ENCODE results near the gene BCR. TPM values are rescaled to one million over a fixed set of nuclear protein-coding genes. Genes with fewer than 3 reads are reported as not detected.

BCR gene
- total RNA-seq, 4 donors from 2014 or later = 36.9 to 514 (median 91.0) TPM

DNA sequence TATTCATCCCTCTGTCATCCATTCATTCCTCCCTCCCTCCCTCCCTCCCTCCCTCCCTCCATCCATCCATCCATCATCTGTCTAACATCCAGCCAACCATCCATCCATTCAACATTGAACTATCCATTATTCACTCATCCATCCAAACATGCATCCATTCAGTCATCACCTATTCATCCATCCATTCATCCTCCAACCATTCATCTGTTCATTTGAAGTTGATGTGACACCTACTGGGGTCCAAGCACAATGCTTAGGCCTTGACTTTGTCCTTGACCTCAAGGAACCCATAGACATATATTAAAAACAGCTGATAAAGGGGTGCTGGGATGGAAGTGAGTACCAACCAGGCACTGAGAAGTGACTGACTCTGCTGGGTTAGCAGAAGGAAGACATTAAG, 26.6 kb downstream of the BCR start:
- intact Hi-C loops (cut with DNase I; ENCODE audit: low total_unique reads) = no loop called here
- TF ChIP-seq, protein P1, sequence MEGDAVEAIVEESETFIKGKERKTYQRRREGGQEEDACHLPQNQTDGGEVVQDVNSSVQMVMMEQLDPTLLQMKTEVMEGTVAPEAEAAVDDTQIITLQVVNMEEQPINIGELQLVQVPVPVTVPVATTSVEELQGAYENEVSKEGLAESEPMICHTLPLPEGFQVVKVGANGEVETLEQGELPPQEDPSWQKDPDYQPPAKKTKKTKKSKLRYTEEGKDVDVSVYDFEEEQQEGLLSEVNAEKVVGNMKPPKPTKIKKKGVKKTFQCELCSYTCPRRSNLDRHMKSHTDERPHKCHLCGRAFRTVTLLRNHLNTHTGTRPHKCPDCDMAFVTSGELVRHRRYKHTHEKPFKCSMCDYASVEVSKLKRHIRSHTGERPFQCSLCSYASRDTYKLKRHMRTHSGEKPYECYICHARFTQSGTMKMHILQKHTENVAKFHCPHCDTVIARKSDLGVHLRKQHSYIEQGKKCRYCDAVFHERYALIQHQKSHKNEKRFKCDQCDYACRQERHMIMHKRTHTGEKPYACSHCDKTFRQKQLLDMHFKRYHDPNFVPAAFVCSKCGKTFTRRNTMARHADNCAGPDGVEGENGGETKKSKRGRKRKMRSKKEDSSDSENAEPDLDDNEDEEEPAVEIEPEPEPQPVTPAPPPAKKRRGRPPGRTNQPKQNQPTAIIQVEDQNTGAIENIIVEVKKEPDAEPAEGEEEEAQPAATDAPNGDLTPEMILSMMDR (IDR thresholded peaks at IDR 0.05) = no peak
- TF ChIP-seq POLR2A (IDR thresholded peaks at IDR 0.05) (no peak), EP300 (IDR thresholded peaks at IDR 0.05; ENCODE audit: low read depth) (no peak), POLR2AphosphoS5 (IDR thresholded peaks at IDR 0.05) (no peak)
- no peak for DNase-seq
- H3K9me3 ChIP-seq = no peaks in the 10 kb centered on the region
- H3K4me3 ChIP-seq = no peak overlapping the region
- H3K27ac ChIP-seq = no peak overlapping the region
- in situ Hi-C loops (cut with MboI; ENCODE audit: low pct_ligation_motif_present in 1 of 4, low pct_unique_long_range_greater_than_20kb in 1 of 4, low sequenced_read_pairs in 3 of 4) = no loop called here
- peaks cover 0 to 11% (median 4%) of the 10 kb centered on the region in 4 donors for H3K4me1 ChIP-seq
- no peaks in the 10 kb centered on the region for H3K27me3 ChIP-seq
- no peaks in the 10 kb centered on the region for H3K36me3 ChIP-seq

DNA sequence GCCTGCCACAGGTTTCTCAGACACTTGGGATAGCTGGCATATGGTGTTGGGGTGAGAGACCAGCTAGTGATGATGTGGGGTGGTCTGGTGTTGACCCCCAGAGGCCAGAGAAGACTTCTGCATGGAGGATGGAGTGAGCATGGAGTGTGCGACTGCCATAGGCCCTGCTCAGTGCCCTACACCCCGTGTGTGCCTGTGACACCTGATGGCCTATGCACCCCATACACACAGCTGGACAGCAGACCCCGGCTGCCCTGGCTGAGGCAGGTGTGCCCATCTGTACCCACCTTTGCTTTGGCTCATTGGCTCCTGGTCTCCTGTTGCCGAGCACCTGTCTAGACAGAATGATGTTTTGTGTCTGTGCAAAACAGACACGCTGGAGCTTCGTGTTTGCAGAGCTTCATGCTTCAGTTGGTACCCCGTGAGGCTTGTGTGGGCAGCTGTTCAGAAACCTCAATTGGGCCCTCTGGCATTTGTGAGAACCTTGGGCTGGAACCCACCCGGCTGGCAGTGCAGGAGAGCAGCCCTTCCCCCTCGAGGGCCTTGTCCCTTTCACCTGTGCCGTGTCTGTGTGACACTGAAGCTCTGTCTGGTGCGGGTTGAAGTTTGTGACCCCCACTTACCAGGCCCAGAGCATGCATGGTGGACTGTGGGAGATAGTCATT, 27.6 kb downstream of the BCR start:
- 85 to 100% methylated on average over 1 to 11 of the region's 11 CpGs for WGBS, 2 donors (ENCODE audit: low coverage in 1 of 2)
- H3K36me3 ChIP-seq = no peaks in the 10 kb centered on the region
- no peaks in the 10 kb centered on the region for H3K27me3 ChIP-seq
- intact Hi-C loops (cut with DNase I; ENCODE audit: low total_unique reads) = no loop called here
- H3K4me3 ChIP-seq = no peak overlapping the region
- TF ChIP-seq, protein P1 (IDR thresholded peaks at IDR 0.05) = no peak
- TF ChIP-seq POLR2AphosphoS5 (IDR thresholded peaks at IDR 0.05) (no peak), EP300 (IDR thresholded peaks at IDR 0.05; ENCODE audit: low read depth) (no peak), POLR2A (IDR thresholded peaks at IDR 0.05) (no peak)
- H3K9me3 ChIP-seq = no peaks in the 10 kb centered on the region
- in situ Hi-C loops (cut with MboI; ENCODE audit: low pct_ligation_motif_present in 1 of 4, low pct_unique_long_range_greater_than_20kb in 1 of 4, low sequenced_read_pairs in 3 of 4) = no loop called here
- H3K4me1 ChIP-seq = peaks cover under 1 to 21% (median 13%) of the 10 kb centered on the region in 4 donors
- H3K27ac ChIP-seq = no peak overlapping the region
- DNase-seq = no peak

DNA sequence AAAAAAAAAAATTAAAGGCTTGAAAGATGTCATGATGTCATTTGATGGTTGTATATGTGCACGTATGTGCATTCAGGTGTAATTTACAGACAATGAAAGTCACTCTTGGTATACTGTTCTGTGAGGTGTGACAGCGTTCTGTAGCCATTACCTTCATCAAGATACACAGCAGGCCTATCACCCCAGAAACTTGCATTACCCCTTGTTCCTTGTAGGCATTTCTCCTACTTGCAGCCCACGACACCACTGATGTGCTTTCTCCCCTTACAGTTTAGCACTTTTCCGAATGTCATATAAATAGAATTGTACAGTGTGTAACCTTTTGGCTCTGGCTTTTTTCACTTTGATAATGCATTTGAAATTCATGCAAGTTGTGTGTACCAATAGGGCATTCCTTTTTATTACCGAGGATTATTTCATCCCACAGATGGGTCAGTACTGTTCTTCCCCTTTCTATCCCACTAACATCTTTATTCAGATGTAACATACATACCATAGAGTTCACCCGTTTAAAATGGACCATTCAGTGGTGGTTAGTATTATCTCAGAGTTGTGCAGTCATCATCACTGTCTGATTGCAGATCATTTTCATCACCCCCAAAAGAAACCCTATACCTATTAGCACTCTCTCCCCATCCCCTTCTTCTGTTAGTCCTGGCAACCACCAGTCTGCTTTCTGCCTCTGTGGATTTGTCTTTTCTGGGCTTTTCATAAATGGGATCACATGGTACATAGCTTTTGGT, 30.3 kb downstream of the BCR start:
- Histone ChIP-seq H3K4me1 (peaks cover 6 to 21% (median 14%) of the 10 kb centered on the region in 4 donors), H3K9me3 (no peaks in the 10 kb centered on the region), H3K27ac (no peak overlapping the region), H3K27me3 (no peaks in the 10 kb centered on the region), H3K4me3 (no peak overlapping the region), H3K36me3 (no peaks in the 10 kb centered on the region)
- no peak for TF ChIP-seq POLR2AphosphoS5 (IDR thresholded peaks at IDR 0.05)
- TF ChIP-seq, protein P1 (IDR thresholded peaks at IDR 0.05) = no peak
- no peak for TF ChIP-seq EP300 (IDR thresholded peaks at IDR 0.05; ENCODE audit: low read depth)
- no peak for TF ChIP-seq POLR2A (IDR thresholded peaks at IDR 0.05)
- DNase-seq = no peak
- WGBS, 2 donors (ENCODE audit: low coverage in 1 of 2) = 71 to 86% methylated on average over 6 of the region's 6 CpGs
- in situ Hi-C loops (cut with MboI; ENCODE audit: low pct_ligation_motif_present in 1 of 4, low pct_unique_long_range_greater_than_20kb in 1 of 4, low sequenced_read_pairs in 3 of 4) (no loop called here), intact Hi-C loops (cut with DNase I; ENCODE audit: low total_unique reads) (no loop called here)

DNA sequence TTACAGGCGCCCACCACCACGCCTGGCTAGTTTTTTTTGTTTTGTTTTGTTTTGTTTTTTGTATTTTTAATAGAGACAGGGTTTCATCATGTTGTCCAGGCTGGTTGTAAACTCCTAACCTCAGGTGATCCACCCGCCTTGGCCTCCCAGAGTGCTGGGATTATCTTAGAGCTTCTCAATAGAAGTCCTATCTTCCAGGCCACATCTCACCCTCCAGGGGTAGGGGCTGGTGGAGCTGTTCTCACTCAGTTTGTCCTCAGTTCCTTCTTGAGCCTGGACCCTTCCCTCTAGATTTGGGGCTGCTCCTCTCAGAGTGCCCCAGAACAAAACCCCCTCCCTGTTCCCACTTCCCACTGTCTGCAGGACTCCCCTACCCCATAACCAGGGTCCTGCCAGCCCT, 31.3 kb downstream of the BCR start:
- no peak overlapping the region for H3K27ac ChIP-seq
- no peaks in the 10 kb centered on the region for H3K27me3 ChIP-seq
- in situ Hi-C loops (cut with MboI; ENCODE audit: low pct_ligation_motif_present in 1 of 4, low pct_unique_long_range_greater_than_20kb in 1 of 4, low sequenced_read_pairs in 3 of 4) = no loop called here
- intact Hi-C loops (cut with DNase I; ENCODE audit: low total_unique reads) = no loop called here
- H3K9me3 ChIP-seq = no peaks in the 10 kb centered on the region
- DNase-seq = no peak
- peaks cover 6 to 31% (median 14%) of the 10 kb centered on the region in 4 donors for H3K4me1 ChIP-seq
- 92 to 100% methylated on average over 1 to 3 of the region's 3 CpGs for WGBS, 2 donors (ENCODE audit: low coverage in 1 of 2)
- no peak overlapping the region for H3K4me3 ChIP-seq
- H3K36me3 ChIP-seq = no peaks in the 10 kb centered on the region
- no peak for TF ChIP-seq POLR2A (IDR thresholded peaks at IDR 0.05)
- no peak for TF ChIP-seq POLR2AphosphoS5 (IDR thresholded peaks at IDR 0.05)
- TF ChIP-seq EP300 (IDR thresholded peaks at IDR 0.05; ENCODE audit: low read depth) = no peak
- TF ChIP-seq, protein P1 (IDR thresholded peaks at IDR 0.05) = no peak

All from transverse colon (tissue), 4 donors.